GM19397 (cell line): ENCODE results near the gene OVAAL.

Source experiments
- ATAC-seq: cut with Tn5 transposase; IDR thresholded peaks from one replicate; pipeline ENCODE4 v1.9.1; 2021; ENCODE audit warnings: mild to moderate bottlenecking, moderate library complexity; ENCODE audit not compliant: unreplicated experiment

Gene OVAAL

GRCh38 chr1:180568184-180568583 is 9.4 kb downstream of the OVAAL start:
- ATAC-seq: no peak

GRCh38 chr1:180571060-180571831 is 12.5 kb downstream of the OVAAL start:
- no peak for ATAC-seq

DNA sequence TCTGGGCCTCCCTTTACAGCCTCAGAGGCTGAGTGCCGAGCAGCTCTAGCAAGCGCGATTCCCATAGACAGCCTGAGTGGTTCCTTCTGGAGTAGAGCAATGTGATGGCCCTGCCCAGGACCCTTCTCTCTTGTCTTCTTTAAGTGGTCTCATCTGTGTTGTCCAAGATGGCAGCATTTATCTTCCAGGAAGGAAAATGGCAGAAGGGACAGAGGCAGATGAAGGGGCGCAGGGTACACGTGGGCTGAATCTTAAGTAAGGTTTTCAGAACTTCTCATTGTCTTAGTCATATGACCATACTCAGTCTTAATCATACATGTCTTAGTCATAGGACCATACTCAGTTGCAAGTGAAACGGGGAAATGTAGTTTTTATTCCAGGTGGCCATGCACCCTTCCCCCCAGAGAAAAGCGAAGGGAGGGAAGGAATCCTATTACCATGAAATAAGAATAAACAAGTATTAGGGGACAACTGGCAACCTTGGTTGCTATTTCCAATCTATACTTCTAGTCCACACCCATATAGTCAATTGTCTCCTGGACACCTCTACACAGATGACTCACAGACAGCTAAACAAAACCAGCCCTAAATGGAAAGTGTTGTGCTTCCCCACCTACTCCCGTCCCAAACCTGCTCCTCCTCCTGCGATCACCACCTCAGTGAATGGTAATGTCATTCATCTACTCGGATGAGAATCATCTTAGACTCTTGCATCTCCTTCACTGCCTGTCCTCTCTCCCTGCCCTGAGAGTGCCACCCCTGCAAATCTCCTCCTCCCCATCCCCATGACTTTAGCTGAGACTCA is 13.3 kb downstream of the OVAAL start:
- no peak for ATAC-seq

DNA sequence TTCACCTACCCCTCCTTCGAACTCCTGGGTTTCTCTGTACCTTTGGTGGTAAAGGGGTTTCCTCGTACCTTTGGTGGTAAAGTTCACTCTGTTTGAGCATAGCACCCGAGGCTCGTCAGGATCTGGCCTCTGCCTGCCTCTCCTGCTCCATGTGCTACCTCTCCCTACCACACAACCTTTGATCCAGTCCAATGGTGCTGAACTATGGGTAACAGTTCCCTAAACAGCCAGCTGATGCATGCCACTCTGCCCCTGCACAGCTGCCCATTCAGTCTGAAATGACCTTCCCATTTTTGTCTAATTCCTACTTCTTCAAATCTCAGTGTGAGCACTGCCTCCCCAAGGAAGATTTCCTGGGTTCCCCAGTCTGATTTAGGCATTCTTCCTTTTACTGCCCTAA is 14.0 kb downstream of the OVAAL start:
- ATAC-seq: no peak

DNA sequence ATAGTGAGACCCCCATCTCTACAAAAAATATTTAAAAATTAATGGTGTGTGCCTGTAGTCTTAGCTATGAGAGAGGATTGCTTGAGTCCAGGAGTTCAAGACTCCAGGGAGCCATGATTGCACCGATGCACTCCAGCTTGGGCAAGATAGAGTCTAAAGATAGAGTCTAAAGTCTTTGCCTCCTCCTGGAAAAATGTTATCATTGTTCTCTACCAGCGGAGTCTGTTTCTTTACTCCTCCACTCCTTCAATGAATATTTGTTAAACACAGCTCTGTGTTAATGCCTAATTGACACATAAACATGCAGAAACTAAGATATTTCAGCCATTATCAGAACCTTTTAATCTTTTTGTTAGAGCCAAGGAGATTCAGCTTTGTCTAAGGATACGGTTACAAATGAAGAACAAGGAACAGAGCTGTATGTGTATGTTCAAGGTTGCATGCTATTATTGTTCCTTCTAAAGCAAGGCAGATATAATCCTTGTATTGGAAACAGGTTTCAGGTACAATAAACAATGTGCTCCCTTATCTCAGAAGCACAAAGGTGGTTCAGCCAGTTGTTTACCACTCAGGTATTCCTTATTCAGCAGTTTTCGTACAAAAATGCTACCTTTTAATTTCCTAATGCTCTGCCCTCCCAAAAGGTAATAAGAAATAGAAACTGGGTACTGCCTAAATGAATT is 15.4 kb downstream of the OVAAL start:
- no peak for ATAC-seq

DNA sequence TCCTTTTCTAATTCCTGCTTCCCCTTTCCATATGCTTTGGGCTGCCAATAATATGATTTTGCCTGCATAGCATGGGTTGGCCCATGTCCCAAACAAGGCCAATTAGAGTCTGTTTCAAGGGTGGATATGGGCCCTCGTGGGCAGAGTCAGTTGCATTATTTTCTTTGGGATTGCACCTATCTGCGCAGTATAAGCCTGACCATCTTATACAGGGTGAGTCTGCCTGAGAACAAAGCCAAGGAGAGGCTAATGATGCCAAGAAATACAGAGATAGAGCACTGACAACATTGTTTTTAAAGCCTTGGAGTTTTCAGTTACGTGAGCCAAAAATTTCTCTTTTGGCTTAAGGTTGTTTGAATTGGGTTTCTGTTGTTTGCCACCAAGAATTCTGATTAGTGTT is 18.6 kb downstream of the OVAAL start:
- no peak for ATAC-seq

DNA sequence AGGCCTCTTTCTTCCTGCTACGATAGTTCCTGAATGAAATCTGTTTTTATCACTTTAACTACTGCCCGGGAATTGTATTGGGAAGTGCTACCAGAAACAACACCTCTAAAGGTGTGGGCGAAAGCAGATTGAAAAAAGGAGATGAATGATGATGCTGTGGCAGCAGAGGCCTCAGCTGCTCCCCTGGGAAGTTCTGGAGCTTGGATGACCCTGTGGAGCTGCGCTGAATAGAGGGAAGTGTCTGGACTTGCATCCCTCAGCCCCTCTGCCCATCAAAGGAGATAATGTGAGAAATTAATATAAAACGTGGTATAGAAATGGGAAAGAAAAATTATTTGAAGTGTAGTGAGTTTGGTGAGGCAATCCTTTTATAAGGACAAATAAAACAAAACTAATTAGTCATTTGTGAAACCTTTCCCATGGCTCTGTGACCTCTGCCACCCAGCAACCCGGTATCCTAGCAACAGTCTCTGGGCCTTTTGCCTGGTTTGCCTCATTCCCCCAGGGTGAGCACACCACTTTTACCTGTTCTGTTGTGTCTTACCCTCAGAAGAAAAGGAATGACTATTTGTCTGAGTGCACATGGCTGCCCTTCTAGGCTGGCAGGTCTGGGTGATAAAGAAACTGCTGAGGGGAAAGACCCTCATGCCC is 21.3 kb downstream of the OVAAL start:
- ATAC-seq: no peak

- no peak for ATAC-seq
These were observed 22.9 kb downstream of the OVAAL start for GRCh38 chr1:180581635-180582039.

DNA sequence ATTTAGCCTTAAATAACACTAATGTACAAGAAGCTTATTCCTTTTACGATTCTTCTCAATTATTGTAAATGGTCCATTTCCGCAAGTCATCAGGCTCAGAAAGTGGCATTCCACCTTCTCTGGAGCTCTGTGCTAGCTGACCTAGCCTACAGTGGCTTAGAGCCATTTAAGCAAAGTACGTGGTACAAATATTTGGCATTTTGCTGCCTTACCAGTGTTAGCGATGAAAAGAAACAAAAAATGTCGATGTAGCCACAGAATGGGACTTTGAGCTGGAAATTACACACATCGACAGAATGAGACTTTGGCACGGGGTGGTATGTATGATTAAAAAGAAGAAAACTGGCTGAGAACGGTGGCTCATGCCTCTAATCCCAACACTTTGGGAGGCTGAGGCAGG is 26.1 kb downstream of the OVAAL start:
- ATAC-seq: no peak

DNA sequence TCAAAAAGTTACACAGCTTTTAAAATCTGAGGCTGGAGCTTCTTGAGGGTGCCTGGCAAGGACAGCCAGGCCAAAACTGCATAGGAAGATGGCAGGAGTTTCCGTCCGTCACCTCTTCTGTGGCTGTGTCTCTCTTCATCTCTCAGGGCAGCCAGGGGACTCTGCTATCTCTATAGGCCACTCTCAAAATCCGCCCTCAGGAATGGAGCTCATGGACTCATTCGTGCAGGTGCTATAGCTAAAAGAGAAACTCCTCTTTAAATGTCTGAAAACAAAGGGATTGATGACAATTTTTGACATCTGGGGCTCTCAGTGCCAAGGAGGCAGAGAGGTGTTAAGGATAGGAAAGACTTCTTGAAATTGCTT is 27.2 kb downstream of the OVAAL start:
- ATAC-seq: no peak

DNA sequence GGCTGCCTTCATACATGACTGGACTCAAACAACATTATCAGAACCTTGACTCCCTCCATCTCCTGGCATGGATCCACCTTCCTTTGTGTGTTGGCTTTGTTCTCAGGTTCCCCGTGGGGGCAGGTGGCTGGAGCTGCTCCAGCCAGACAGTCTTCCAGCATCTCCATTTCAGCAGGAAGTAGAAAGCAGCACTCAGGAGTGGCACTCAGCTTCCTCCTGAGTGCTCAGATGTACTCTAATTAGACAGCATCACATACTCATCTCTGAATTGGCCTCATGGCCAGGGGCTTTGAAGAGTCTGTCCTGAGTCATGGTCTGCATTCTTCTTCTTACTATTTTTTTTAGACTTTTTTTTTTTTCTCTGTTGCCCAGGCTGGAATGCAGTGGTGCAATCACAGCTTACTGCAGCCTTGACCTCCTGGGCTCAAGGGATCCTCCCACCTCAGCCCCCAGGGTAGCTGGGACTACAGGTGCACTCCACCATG is 27.9 kb downstream of the OVAAL start:
- no peak for ATAC-seq

- no peak for ATAC-seq
These were observed 29.4 kb downstream of the OVAAL start for GRCh38 chr1:180588121-180588520.

DNA sequence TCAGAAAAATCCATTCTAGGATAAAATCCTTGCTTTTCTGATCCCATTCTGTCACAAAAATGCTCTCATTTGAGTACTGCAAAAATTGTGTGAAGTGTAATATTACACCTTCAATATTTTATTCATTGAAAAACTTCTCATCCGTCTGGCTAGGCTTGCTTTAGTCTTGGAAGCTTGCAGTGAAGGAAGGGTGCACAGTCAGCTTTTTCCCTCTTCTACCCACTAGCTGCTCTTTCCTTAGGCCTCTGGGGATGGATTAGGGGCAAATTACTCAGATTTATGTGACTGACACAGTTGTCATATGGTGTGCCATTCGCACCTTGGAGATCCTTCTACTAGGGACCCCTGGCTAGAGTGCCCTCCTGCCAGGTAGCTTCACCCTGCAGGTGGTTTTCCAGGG is 32.1 kb downstream of the OVAAL start:
- no peak for ATAC-seq

DNA sequence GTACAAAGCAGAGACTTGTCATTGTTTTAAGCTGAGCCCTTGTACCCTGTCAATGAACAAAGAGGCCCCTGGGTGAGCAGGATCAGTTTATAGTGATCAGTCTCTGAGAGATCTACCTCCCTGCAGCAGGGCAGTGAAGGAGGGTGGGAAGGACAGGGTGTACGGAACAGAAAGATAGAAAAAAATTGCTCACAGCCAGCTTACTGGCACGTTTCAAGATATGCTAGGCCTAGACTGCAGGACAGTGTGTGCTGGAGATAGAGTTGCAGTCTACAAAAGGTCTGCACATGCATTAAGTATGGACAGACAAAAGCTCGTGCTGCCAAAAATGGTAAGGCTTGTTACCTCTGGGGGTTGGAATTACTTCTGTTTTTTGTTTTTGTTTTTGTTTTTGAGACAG is 34.6 kb downstream of the OVAAL start:
- ATAC-seq: no peak

DNA sequence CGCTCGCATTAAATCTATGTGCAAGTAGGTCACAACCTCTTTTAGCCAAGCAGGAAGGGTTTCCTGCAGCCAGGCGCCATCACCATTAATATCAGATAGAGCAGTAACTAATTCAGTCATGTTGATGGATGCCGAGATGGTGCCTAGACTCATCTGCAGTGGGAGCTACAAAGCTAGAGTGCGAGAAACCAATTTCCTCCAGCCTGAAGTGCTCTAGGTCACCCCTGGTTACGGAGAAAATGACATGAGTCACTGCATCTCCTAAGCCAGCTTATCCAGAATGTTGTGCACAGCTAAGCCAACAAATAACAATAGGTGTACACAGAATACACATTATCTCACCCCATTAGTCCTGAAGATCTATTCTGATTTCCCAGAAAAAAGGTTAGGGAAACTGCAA is 36.0 kb downstream of the OVAAL start:
- ATAC-seq: no peak

- ATAC-seq: no peak
These were observed 37.2 kb downstream of the OVAAL start for GRCh38 chr1:180595966-180596365.

- ATAC-seq: no peak
These were observed 38.8 kb downstream of the OVAAL start for GRCh38 chr1:180597520-180597919.

GRCh38 chr1:180598333-180598974 is 39.7 kb downstream of the OVAAL start:
- no peak for ATAC-seq

GRCh38 chr1:180600343-180600742 is 41.6 kb downstream of the OVAAL start:
- no peak for ATAC-seq

DNA sequence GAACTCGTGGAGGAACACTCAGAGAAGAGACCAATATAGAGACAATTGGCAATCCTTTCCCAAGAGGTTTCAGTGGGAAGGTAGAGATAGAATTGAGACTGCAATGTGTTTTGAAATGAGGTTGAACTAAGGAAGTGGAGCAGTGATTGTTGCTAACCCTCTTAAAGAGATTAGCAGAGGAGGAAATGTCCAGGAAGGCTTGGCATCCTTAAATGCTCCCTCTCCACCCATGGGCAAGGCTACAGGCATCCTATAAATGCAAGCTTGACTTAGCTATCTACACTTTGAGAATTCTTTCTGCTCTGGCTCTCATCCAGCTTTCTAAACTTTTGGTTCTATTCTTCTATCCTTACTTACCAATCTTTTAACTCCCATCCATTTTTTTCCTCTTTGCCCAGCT is 42.7 kb downstream of the OVAAL start:
- ATAC-seq: no peak
